HG03064 (cell line): ENCODE data around the gene PLCXD1.
"Not testable (repeated sequence)": the region's sequence is repeated elsewhere in the genome, so short reads cannot be mapped to it uniquely, and the experiment has no call there.

Source experiments
- ATAC-seq: cut with Tn5 transposase; IDR thresholded peaks from one replicate; pipeline ENCODE4 v1.9.1; 2021; ENCODE audit warnings: low read depth; ENCODE audit not compliant: unreplicated experiment

The PLCXD1 gene

DNA sequence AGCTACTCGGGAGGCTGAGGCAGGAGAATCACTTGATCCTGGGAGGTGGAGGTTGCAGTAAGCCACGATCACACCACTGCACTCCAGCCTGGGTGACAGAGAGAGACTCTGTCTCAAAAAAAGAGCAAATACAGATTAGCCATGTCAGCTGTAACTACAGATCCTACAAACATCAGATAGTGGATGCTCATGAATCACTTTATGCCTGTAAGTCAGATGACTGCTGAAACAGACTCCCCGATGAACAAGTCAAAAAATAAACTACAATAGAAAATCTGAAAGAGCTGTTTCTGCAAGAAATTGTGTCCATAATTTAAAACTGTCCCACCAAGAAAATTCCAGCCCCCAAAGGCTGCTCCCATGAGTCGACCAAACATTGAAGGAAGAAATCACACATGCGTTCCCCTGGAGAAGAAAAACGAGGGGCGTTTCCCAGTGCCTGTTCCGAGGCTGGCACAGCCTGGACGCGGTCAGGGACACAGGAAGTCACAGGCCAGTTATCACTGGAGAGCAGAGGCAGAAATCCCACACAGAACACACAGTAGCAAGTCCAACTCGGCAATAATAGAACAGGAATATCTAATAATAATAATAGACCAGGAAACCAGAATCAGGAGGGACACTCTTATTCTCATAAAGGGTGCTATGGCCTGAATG, 67.4 kb downstream of the PLCXD1 start:
- ATAC-seq: no peak

DNA sequence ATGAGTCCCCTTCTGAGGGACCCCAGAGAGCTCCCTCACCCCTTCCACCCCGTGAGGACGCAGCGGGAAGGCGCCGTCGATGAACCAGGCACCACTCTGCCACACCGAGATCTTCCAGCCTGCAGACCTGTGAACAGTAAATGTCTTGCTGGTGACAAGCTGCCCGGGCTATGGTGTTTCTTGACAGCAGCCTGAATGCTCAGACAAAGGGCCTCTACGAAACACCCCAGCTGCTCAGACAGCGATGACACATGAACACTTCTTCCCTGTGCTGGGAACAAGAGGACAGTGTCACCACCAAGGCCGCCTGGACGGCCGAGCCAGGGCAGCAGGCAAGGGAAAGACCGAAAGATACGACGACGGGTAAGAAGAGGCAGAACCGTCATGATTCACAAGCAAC, 68.0 kb downstream of the PLCXD1 start:
- no peak for ATAC-seq

DNA sequence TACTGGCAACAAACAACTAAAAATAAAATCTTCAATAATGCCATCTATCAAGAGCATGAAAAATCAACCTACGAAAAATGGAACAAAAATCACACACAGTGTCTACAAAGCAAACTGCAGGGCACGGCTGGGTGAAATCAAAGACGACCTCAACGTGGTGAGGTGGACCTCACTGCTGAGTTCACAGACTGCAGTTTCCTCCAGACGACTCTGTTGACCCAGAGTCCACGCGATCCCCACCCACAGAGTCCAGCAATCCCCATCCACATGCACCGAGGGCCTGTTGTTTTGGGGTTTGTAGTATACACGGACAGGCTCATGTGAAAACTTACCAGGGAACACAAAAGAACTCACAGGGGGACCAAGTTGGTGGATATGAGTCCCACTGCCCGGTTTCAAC, 68.5 kb downstream of the PLCXD1 start:
- no peak for ATAC-seq

DNA sequence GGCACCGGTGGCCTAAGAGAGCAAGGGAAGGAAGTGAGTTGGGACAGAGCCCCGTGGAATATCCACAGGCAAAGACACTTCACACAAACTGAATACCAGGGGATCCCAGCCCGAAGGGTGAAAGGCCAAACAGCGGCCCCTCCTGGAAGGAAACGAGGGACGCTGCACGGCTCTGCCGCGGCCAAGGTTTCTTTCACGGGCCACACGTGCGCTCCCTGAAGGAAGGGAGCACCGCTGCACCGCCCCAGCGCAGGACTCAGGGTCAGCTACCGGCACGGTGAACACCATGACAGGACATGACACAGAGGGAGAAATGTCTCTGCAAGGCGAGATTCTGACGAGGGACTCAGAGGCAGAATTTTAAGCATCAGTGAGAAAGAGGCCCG, 69.0 kb downstream of the PLCXD1 start:
- ATAC-seq: no peak

DNA sequence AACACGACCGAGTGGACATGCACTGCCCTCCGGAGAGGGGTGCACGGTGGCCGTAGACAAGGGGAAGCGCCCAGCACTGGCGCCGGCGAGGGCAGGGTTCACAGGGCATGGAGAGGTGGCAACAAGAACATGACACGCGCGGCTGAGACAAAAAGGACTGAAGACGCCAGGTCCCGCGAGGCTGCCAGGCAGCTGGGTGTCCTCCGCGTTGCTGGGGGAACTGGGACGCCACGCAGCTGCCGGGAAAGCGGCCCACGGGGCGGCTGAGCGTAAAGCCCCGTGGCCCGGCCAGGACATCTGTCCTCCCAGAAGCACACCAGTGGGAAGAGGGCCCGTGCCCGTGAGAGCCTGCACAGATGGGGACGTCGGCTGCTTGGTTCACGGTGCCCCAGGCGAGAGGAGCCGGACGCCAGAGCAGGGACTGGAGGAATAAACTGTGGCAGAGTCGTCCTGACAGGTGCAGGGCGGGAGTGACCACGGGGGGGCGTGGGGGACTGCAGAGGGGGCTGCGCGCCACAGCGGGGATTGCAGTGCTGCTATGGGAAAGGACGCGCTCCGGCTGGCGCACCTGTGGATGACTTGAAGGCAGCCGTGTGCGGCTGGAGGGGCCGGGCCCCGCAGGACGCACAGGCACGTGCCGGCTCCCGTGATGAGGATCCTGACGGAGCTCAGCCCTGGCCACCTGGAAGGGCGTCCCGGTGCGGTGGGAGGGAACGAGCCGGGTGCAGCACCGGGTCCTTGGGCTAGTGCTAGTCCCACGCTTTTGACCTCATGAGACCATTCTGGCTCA, 69.5 kb downstream of the PLCXD1 start:
- ATAC-seq: no peak

DNA sequence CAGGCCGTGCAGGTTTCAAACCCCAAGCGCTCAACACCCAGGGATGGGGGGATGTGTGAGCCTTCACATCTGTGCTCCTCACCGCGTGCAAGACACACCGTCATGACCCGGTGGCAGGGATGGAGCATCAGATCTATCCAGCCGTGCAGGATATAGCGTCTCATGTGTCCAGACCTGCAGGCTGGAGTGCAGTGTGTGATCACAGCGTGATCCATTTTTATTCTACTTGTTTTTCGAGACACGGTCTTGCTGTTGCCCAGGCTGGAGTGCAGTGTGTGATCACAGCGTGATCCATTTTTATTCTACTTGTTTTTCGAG, 70.1 kb downstream of the PLCXD1 start:
- ATAC-seq: not testable (repeated sequence)

DNA sequence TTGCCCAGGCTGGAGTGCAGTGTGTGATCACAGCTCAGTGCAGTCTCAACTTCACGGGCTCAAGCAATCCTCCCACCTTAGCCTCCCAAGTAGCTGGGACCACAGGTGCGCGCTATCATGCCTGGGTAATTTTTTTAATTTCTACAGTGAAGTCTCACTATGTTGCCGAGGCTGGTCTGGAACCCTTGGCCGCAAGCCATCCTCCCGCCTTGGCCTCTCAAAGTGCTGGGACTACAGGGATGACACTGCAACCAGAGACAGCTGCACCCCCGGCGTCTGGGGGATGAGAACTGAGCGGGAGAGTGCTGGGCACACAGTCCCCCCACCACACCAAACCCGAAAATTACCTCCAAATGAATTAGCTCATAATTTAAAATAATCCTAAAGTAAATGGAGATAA, 70.6 kb downstream of the PLCXD1 start:
- ATAC-seq: no peak

DNA sequence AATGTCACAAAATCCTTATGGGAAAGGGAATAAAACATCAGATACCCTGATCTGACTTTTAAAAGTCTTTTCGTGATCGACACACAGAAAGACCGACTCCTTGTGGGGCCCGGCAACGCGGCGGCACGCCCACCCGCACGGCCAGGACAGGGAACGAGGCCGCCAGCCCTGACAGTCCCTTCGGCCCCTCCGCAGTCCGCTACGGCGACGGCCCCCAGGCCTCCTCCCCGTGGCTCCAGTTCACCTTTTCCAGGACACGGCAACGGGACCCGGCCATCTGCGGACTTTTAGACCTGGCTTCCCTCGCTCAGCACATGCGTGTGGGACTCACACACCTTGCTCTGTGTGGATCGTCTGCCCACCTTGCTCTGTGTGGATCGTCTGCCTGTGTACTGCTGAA, 71.0 kb downstream of the PLCXD1 start:
- no peak for ATAC-seq

DNA sequence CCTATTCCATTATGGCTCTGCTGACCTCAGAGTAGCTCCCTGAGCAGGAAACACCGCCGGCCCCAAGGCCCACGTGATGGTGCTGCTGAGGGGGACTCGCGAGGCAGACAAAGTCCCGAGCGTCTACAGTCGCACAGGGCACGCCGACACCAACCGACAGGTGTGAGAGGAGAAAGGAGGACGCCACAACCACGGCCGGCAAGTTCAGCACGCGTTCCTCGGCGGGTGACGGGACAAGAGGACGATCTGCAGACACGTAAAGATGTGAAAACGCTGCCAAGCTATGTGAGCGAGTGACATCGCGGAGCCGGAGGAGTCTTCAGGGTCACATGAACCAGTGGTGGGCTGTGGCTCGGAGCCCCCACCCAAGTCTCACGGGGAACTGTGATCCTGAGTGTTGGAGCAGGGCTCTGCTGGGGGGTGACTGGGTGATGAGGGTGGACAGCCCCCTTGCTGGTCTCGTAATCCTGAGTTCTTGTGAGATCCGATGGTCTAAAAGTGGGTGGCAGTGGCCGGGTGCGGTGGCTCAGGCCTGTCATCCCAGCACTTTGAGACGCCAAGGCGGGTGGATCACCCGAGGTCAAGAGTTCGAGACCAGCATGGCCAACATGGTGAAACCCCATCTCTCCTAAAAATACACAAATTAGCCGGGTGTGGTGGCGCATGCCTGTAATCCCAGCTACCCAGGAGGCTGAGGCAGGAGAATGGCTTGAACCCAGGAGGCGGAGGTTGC, 71.6 kb downstream of the PLCXD1 start:
- ATAC-seq: no peak
